Stimulated activated naive CD8-positive, alpha-beta T cell treated with anti-CD3 and anti-CD28 coated beads, Interleukin-15, Interleukin-2, amounts not matched to agents 100 ng/mL and 50 ng/mL, for 24 hours (primary cell): ENCODE data around the gene TMCC3.

ENCODE experiments used
- H3K27ac Mint-ChIP-seq: one replicate; pipeline ENCODE4 v1.8.0; 2021; ENCODE audit warnings: mild to moderate bottlenecking, mixed read lengths
- H3K27me3 Mint-ChIP-seq: one replicate; pipeline ENCODE4 v1.8.0; 2021; ENCODE audit warnings: mixed read lengths
- H3K36me3 Mint-ChIP-seq: one replicate; pipeline ENCODE4 v1.8.0; 2021; ENCODE audit warnings: low read depth, mixed read lengths
- H3K4me1 Mint-ChIP-seq: one replicate; pipeline ENCODE4 v1.8.0; 2021; ENCODE audit warnings: low read depth, mixed read lengths
- H3K4me3 Mint-ChIP-seq: one replicate; pipeline ENCODE4 v1.8.0; 2021; ENCODE audit warnings: mild to moderate bottlenecking, mixed read lengths
- H3K9me3 Mint-ChIP-seq: one replicate; pipeline ENCODE4 v1.8.0; 2021; ENCODE audit warnings: mixed read lengths

TMCC3 gene

DNA sequence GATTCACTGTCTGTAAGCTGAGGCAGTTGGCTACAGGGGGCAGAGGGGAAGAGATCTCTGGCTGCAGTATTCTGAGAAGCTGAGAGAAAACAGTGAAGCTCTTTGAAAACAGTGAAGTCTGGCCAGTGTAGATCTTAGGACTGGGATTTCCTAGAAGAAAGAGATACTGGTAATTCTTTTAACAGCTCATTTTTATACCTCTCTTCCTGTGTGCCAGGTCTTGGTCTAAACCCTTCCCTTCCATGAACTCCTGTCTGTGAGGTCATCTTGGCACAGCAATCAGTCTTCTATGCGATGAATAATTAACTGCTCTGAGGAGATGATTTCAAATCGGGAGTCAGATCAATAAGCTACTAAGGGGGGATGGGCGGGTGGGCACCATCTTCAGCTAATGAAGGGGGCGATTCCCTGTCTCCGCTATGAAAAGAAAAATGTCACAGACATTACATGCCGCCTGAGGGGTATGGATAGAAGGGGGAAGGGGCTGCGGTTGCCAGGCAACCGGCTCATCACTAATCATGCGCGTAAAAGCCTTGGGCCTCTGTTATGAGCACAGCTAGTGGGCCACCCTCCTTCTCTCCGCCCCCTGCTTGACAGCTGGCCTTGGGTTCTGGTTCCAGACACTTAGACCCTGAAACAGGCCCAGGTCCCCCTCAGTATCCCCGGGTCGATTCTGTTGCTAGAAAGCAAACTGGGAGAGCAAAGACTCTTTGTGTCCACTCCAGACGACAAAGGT, 115.4 kb downstream of the TMCC3 start:
- Mint-ChIP-seq H3K9me3 (no peaks in the 10 kb centered on the region), H3K4me1 (no peaks in the 10 kb centered on the region), H3K4me3 (no peak overlapping the region), H3K36me3 (no peaks in the 10 kb centered on the region), H3K27ac (no peak overlapping the region), H3K27me3 (no peaks in the 10 kb centered on the region)

DNA sequence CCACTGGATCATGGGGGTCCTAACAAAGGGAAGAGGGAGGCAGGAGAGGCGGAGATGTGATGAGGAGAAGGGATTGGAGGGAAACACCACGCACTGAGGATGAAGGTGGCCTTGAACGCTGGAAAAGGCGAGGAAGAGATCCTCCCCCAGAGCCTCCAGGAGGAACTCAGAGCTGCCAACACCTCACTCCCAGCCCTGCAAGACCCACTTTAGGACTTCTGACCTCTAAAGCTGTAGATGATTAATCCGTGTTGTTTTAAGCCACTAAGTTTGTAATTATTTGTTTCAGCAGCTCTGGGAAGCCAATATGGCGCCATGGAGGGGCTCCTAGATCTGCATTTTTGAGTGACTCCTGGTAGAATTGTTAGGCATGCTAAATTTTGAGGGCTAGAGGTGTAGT, 116.1 kb downstream of the TMCC3 start:
- H3K36me3 Mint-ChIP-seq: no peaks in the 10 kb centered on the region
- no peak overlapping the region for H3K4me3 Mint-ChIP-seq
- H3K9me3 Mint-ChIP-seq: no peaks in the 10 kb centered on the region
- H3K4me1 Mint-ChIP-seq: no peaks in the 10 kb centered on the region
- no peak overlapping the region for H3K27ac Mint-ChIP-seq
- peaks cover 4% of the 10 kb centered on the region for H3K27me3 Mint-ChIP-seq

DNA sequence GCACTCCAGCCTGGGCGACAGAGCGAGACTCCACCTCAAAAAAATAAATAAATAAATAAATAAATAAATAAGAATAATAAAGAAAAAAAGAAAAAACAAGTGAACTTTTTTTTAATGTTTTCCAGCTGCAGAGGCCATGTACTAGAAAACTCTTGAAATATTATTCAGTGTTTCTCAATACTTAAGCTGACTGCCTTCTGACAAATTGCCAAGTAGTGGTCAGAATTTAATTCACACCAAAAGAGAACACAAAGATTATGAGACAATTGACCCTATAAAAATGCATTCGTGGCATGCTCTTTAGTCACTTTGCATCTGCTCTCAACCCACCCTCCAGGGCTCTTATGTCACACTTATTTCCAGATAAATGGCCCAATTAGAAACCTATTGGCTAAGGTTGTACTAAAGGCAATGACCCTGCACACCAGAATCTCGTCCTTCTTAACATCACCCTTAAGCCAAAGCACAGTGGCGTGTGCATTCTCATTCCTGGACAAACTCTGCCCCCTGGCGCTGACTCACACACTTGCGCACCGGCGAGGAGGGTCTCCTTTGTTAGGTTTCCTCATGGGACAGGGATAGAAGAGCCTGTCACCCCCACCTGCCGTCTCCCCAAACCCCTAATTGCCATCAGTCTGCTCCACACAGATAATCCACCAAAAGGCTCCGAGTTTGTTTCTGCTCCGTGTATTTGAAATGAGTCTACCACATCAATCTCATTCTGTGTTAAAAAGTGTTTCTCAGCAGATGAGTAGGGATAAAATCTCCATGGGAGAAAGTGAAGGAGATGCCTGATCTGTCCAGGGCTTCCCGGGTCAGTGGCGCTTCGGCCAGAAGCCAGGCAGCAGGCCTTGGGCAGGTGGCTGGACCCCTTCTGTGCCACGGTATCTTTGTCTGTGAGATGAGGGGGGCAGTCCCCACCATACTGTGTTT, 117.6 kb downstream of the TMCC3 start:
- Mint-ChIP-seq H3K9me3 (no peaks in the 10 kb centered on the region), H3K4me1 (no peaks in the 10 kb centered on the region), H3K36me3 (no peaks in the 10 kb centered on the region), H3K4me3 (no peak overlapping the region), H3K27me3 (peaks cover 7% of the 10 kb centered on the region), H3K27ac (no peak overlapping the region)

DNA sequence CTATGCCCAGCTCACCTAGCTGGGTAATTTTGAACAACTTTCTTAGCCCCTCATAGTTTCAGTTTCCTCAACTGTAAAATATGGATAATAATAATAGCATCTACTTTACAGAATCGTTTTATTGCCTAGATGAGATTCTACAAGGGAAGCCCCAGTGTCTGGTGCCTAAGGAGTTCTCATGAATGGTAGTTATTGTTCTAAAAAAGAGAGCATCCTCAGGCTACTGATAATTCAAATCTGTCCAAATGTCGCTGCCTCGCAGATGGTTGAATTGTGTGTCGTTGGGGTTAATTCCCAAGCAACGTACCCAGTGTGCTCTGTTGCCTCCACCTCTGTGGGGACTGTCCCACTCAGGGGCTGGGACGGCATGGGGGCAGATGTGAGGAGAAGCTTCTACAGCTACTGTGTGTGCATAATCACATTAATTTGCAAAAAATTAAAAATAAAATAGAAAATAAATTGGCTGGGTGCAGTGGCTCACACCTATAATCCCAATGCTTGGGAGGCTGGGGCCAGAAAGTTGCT, 119.1 kb downstream of the TMCC3 start:
- no peak overlapping the region for H3K27ac Mint-ChIP-seq
- H3K27me3 Mint-ChIP-seq: peaks cover 7% of the 10 kb centered on the region
- no peaks in the 10 kb centered on the region for H3K36me3 Mint-ChIP-seq
- H3K9me3 Mint-ChIP-seq: no peaks in the 10 kb centered on the region
- no peaks in the 10 kb centered on the region for H3K4me1 Mint-ChIP-seq
- H3K4me3 Mint-ChIP-seq: no peak overlapping the region

DNA sequence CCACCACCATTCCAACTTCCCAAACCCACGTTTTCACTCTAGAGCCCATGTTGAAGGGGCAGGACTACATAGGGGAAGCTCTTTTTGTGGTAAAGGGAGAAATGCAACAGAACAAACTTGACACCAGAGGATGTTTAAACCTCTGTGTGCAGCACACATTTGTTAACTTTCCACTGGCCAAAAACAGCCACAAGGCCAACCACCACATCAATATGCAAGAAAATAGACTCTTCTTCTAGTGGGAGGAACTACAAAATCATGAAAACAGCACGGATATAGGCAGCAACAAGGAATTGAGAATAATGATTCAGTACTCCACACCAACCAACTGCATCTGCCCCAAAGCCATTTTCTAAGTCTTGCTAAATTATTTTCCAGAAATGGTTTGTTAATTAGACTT, 124.4 kb downstream of the TMCC3 start:
- H3K27ac Mint-ChIP-seq: no peak overlapping the region
- H3K4me3 Mint-ChIP-seq: no peak overlapping the region
- no peaks in the 10 kb centered on the region for H3K36me3 Mint-ChIP-seq
- H3K4me1 Mint-ChIP-seq: peaks cover 5% of the 10 kb centered on the region
- H3K9me3 Mint-ChIP-seq: no peaks in the 10 kb centered on the region
- peaks cover 14% of the 10 kb centered on the region for H3K27me3 Mint-ChIP-seq
